D721Med (cell line): Measurements from ENCODE around the gene ATP6V0D1.

ENCODE experiments used
- DNase-seq: peaks from one replicate; pipeline ENCODE4 v3.0.0; 2011; ENCODE audit warnings: low spot score; ENCODE audit not compliant: insufficient read length
- FAIRE-seq: peaks from 2 replicates; lab custom pipeline; 2011; peaks lifted over from hg19 to GRCh38; lab: Jason Lieb, UNC
- CTCF ChIP-seq: IDR thresholded peaks from 2 replicates; pipeline ENCODE4 v1.5.1; 2012; ENCODE audit warnings: mild to moderate bottlenecking, control low read depth; ENCODE audit not compliant: insufficient read depth; ENCODE audit errors: missing control alignments

ATP6V0D1 gene

DNA sequence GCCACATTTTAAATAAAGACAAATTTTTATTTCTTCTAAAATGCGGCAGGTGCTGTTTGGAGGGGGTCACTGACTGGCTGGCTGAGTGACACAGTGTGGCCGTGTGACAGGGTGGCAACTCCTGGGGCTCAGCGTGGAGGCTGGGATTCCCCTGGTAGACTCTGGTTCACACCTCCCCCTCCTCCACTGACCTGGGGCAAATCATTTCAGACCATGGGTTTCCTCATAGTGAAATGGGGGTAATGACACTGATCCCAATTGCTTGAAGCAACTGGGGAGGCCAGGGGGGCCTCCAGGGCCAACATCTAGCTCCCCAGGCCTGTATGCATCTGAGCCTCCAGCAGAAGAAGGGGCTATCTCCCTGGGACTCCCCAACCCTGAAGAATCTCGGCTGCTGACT, 43.4 kb downstream of the ATP6V0D1 start:
- TF ChIP-seq CTCF = no peak
- DNase-seq (no peak), FAIRE-seq (no peak)

GRCh38 chr16:67436640-67437193, 44.2 kb downstream of the ATP6V0D1 start:
- no peak for DNase-seq
- FAIRE-seq = no peak
- no peak for TF ChIP-seq CTCF

- FAIRE-seq = no peak
- DNase-seq = no peak
- TF ChIP-seq CTCF = no peak
Measured at GRCh38 chr16:67435758-67436164, 45.2 kb downstream of the ATP6V0D1 start.

DNA sequence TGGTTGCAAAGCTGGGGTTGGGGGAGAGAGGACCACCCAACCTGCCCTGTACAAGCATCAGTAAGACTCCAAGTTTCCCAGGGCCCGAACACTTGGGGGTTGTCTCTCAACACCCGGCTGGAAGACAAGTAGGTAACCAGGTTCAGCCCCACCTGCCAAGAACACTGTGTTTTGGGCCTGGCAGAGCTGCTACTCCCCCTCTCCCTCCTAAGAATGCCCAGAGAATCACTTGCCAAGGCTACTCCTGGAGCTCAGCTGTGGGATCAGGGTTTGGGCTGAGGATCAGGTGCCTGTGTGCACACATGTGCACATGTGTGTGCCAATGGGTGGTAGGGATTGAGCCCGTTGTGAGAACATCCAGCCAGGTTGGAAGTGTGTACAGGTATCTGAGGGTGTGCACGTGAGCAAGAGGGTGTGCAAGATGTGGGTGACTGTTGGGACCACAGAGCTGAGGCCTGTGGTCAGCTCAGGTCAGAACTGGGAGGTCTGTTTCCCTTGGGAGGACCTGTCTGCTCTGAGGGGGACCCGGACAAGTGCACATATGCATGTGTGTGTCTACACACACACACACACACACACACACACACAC, 47.7 kb downstream of the ATP6V0D1 start:
- no peak for DNase-seq
- no peak for TF ChIP-seq CTCF
- FAIRE-seq = no peak

GRCh38 chr16:67432506-67432890, 48.5 kb downstream of the ATP6V0D1 start:
- TF ChIP-seq CTCF = no peak
- DNase-seq = no peak
- FAIRE-seq = no peak

GRCh38 chr16:67431775-67432505, 49.0 kb downstream of the ATP6V0D1 start:
- FAIRE-seq (no peak), DNase-seq (no peak)
- no peak for TF ChIP-seq CTCF
